Motor neuron (in vitro differentiated cells): ENCODE measurements around the gene LTBP4. TPM values are rescaled to one million over a fixed set of nuclear protein-coding genes. Genes with fewer than 3 reads are reported as not detected.
A peak's percentile ranks its signal among the peaks of the same experiment; 100 is the strongest.
"Not testable (repeated sequence)": the region's sequence is repeated elsewhere in the genome, so short reads cannot be mapped to it uniquely, and the experiment has no call there.

Experiments used
- ATAC-seq, 8 experiments: fragments of 200-7000 bp; cut with Tn5 transposase; replicated peaks in 6 of 8; 2 replicates each; pipeline ENCODE4 v1.8.0; 2021; ENCODE audit warnings: mild to moderate bottlenecking in 8 of 8, moderate library complexity in 8 of 8
- H3K27ac ChIP-seq, 2 donors: fragments of 250-450 bp; sonication (Bioruptor Pico); 2 replicates each; pipeline ENCODE4 v1.9.0; 2021; ENCODE audit warnings: antibody characterized with exemption in 2 of 2, mild to moderate bottlenecking in 2 of 2, moderate library complexity in 1 of 2
- H3K4me1 ChIP-seq, 2 donors: fragments of 250-450 bp; sonication (Bioruptor Pico); replicated peaks in 1 of 2; 2 replicates each; pipeline ENCODE4 v1.6.1; 2021; ENCODE audit warnings: antibody characterized with exemption in 2 of 2, mild to moderate bottlenecking in 2 of 2, moderate library complexity in 1 of 2
- H3K4me3 ChIP-seq, 5 donors: fragments of 250-450 bp; sonication (Bioruptor Pico); 2 replicates each; pipeline ENCODE4 v1.9.0; 2021; ENCODE audit warnings: antibody characterized with exemption in 5 of 5, mild to moderate bottlenecking in 5 of 5, moderate library complexity in 4 of 5
- WGBS, 10 experiments: fragments of 450-650 bp; shearing (Covaris generic); methylation state at CpG; one replicate each; pipeline ENCODE4 v1.0.0; 2022; 5-methylcytosine and 5-hydroxymethylcytosine counted together
- in situ Hi-C, 9 experiments: fragments of 400-800 bp; cut with MboI; loops; one replicate each; pipeline ENCODE4 v1.15.0; 2021; ENCODE audit warnings: low sequenced_read_pairs in 9 of 9, low pct_unique_long_range_greater_than_20kb in 2 of 9; ENCODE audit not compliant: unreplicated experiment in 9 of 9
- total RNA-seq, 8 experiments: library from RNA; unstranded; fragments of 300-600 nt; gene quantifications; 2 replicates each; pipeline versions ENCODE4 v1.2.3 to v1.2.4, GENCODE V29; 2022

The LTBP4 gene
- total RNA-seq, 8 experiments from 2014 or later = 1.8 to 52.8 (median 20.1) TPM

DNA sequence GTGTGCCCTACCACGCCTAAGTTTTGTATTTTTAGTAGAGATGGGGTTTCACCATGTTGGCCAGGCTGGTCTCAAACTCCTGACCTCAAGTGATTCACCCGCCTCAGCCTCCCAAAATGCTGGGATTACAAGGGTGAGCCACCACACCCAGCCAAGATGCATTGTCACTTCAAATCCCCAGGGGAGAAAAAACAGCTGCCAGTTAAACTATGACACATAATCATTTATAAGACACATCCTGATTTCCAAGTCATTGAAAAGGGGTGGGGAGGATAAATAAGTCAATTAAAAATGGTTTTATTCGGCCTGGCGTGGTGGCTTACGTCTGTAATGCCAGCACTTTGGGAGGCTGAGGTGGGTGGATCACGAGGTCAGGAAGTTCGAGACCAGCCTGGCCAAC lies 54.5 kb downstream of the LTBP4 start:
- H3K4me1 ChIP-seq, H3K27ac ChIP-seq, H3K4me3 ChIP-seq: not testable (repeated sequence)
- 11 to 83% (median 76%) methylated on average over 1 to 6 of the region's 7 CpGs; no CpG with 5 or more reads in 3 of the 10 experiments for WGBS, 10 experiments
- peak in 2 of 8 experiments; percentile 27 to 54 for ATAC-seq
- in situ Hi-C loops = loop anchor here in 6 of 9 experiments (25.0 kb wide), 2 partner anchors 157 to 607 kb away; partner anchors contain the start of gene HNRNPUL1 (in 5 of the 6)

DNA sequence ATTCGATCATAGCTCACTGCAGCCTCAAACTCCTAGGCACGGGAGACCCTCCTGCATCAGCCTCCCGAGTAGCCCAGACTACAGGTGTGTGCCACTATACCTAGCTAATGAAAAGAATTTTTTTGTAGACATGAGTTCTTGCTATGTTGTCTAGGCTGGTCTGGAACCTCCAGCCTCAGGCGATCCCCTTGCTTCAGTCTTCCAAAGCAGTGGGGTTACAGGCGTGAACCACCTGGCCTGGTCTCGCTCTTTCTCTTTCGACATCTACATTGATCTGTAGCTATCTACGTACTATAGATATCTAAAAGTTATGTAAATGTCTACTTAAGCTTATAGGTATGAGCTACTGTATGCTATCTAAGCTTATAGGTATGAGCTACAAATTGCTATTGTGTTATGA lies 56.9 kb downstream of the LTBP4 start:
- 61 to 100% (median 94%) methylated on average over 1 to 5 of the region's 8 CpGs; no CpG with 5 or more reads in 1 of the 10 experiments for WGBS, 10 experiments
- Histone ChIP-seq H3K27ac (no peak overlapping the region), H3K4me1 (no peaks in the 10 kb centered on the region), H3K4me3 (no peak overlapping the region)
- ATAC-seq = no peak
- in situ Hi-C loops = loop anchor here in 6 of 9 experiments (25.0 kb wide), 2 partner anchors 154 to 604 kb away; partner anchors contain the start of gene HNRNPUL1 (in 5 of the 6)

DNA sequence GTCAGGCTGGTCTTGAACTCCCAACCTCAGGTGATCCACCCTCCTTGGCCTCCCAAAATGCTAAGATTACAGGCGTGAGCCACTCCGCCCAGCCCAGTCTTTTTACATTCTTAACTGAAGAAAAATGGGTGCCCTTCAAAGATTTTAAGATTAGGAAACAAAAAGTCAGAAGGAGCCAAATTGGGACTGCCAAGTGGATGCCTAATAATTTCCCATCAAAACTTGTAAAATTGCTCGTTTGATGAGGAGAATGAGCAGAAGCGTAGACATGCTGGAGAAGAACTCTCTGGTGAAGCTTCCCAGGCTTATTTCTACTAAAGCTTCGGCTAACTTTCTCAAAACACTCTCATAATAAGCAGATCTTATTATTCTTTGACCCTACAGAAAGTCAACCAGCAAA lies 57.9 kb downstream of the LTBP4 start:
- in situ Hi-C loops = loop anchor here in 6 of 9 experiments (25.0 kb wide), 2 partner anchors 153 to 603 kb away; partner anchors contain the start of gene HNRNPUL1 (in 5 of the 6)
- H3K27ac ChIP-seq = no peak overlapping the region
- H3K4me1 ChIP-seq = peaks cover 4 to 7% of the 10 kb centered on the region in 2 donors
- WGBS, 10 experiments = 0 to 100% (median 84%) methylated on average over 1 to 5 of the region's 5 CpGs
- ATAC-seq = no peak
- no peak overlapping the region for H3K4me3 ChIP-seq

DNA sequence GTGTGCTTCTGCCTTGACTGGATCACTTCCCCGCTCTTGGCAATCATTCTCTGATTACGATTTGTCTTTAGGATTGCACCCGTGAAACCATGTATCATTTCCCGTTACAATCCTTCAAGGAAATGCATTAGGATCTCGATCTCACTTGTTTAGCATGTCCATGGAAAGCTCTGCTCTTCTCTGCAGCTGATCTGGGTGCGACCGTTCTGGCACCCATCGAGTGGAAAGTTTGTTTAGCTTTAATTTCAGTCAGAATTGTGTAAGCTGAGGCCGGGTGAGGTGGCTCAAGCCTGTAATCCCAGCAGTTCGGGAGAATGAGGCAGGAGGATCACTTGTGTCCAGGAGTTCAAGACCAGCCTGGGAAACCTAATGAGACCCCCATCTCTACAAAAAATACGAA lies 58.4 kb downstream of the LTBP4 start:
- 14 to 84% (median 70%) methylated on average over 3 to 11 of the region's 11 CpGs; no CpG with 5 or more reads in 3 of the 10 experiments for WGBS, 10 experiments
- Histone ChIP-seq H3K4me1 (peaks cover 4 to 7% of the 10 kb centered on the region in 2 donors), H3K4me3 (no peak overlapping the region), H3K27ac (no peak overlapping the region)
- in situ Hi-C loops = loop anchor here in 6 of 9 experiments (25.0 kb wide), 2 partner anchors 153 to 603 kb away; partner anchors contain the start of gene HNRNPUL1 (in 5 of the 6)
- no peak for ATAC-seq

DNA sequence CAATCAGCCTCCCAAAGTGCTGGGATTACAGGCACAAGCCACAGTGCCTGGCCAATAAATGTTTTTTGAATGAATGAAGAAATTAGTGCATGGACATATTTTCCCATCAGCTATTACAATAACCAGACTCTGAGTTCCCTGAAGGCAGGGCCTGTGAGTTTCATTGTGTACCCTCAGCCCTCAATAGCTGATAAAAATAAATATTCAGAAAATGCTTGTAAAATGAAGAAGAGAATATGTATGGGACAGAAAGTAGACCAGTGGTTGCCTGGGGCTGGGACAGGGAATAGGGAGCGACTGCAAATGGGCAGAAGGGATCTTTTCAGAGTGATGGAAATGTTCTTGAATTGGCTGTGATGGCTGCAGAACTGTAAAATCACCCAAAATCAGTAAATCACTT lies 60.4 kb downstream of the LTBP4 start:
- in situ Hi-C loops = loop anchor here in 6 of 9 experiments (25.0 kb wide), 2 partner anchors 151 to 601 kb away; partner anchors contain the start of gene HNRNPUL1 (in 5 of the 6)
- no peak overlapping the region for H3K4me3 ChIP-seq
- H3K27ac ChIP-seq = no peak overlapping the region
- H3K4me1 ChIP-seq = peaks cover 4 to 7% of the 10 kb centered on the region in 2 donors
- ATAC-seq = no peak
- 20 to 100% (median 67%) methylated on average over 1 of the region's 1 CpG; no CpG with 5 or more reads in 3 of the 10 experiments for WGBS, 10 experiments

DNA sequence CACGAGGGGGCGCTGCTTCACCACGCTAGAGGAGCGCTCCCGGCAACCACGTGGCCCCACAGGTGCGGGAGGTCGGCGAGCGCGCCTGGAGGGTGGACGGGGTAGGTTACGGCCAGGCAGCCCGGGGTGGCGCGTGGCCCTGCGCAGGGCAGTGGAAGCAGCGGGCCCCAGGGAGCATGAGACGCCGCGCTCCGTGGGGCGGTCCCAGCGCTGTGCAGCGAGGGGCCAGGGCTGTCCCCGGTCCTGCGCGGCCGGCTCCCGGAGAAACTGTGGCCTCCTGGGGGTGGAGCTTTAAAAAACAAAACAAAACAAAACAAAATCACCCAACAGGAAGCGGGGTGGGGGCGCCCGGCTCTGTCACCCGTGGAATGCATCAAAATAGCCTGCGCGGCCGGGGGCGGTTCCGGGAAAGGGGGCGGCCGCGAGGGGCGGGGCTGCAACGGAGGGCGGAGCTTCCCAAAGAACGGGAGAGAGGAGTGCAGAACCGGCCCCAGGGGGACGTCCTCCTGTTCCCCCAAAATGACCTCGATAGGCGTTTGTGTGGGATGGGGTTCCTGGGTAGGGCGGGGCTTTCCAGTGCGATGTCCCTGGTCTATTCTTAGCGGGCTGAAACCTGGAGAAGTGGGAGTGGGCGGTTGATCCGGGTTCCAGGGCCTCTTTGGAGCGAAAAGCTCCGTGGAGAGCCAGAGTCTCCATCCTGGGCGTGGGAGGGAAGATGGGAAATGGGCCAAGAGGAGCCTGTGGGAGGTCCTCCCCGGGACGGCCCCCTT lies 61.9 kb downstream of the LTBP4 start:
- peak overlapping the region; percentile 16 to 70 for H3K27ac ChIP-seq
- WGBS, 10 experiments = 0% methylated on average over 2 to 14 of the region's 60 CpGs; no CpG with 5 or more reads in 5 of the 10 experiments
- in situ Hi-C loops = loop anchor here in 6 of 9 experiments (25.0 kb wide), 2 partner anchors 149 to 599 kb away; partner anchors contain the start of gene HNRNPUL1 (in 5 of the 6)
- H3K4me3 ChIP-seq = peak overlapping the region; percentile 41 to 73 (median 55)
- ATAC-seq = peak; percentile 70 to 96 (median 92)
- H3K4me1 ChIP-seq = peaks cover 4 to 7% of the 10 kb centered on the region in 2 donors

DNA sequence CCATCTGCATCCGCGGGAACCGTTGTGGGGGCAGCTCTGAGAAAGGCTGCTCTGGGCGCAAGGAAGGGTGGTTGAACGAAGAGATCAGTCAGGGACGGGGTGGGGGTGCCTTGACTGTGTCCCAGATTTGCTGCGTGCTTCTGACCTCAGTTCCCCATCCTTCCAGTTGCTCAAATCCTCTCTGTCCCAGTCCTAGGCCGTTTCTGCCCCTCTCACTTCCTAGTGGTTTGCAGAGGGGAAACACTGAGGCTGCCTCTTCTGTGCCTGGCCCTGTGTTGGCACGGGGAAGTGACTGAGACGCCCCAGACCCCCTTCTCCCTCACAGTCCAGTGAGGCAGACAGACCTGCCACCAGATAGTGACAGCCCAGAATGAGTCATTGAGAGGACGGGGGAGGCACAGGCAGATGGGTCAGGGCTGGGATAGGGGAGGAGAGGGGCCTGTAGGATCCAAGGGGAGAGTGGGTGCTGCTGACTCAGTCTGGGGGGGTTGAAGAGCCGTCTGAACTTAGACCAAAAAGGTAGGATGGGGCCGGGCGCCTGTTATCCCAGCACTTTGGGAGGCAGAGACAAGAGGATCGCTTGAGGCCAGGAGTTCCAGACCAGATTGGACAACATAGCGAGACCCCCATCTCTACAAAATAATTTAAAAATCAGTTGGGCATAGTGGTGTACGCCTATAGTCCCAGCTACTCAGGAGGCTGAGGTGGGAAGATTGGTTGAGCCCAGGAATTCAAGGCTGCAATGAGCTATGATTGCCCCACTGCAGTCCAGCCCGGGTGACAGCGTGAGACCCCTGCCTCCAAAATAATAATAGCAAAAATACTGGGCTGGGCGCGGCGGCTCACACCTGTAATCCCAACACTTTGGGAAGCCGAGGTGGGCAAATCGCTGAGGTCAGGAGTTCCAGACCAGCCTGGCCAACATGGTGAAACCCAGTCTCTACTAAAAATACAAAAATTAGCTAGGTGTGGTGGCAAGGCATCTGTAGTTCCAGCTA lies 62.8 kb downstream of the LTBP4 start:
- in situ Hi-C loops = loop anchor here in 6 of 9 experiments (25.0 kb wide), 2 partner anchors 148 to 598 kb away; partner anchors contain the start of gene HNRNPUL1 (in 5 of the 6)
- 0 to 93% (median 74%) methylated on average over 2 to 11 of the region's 24 CpGs; no CpG with 5 or more reads in 4 of the 10 experiments for WGBS, 10 experiments
- peak overlapping the region; percentile 41 to 73 (median 55) for H3K4me3 ChIP-seq
- H3K4me1 ChIP-seq = peaks cover 4 to 7% of the 10 kb centered on the region in 2 donors
- H3K27ac ChIP-seq = peak overlapping the region; percentile 16 to 70
- peak; percentile 0 to 37 (median 26) for ATAC-seq

DNA sequence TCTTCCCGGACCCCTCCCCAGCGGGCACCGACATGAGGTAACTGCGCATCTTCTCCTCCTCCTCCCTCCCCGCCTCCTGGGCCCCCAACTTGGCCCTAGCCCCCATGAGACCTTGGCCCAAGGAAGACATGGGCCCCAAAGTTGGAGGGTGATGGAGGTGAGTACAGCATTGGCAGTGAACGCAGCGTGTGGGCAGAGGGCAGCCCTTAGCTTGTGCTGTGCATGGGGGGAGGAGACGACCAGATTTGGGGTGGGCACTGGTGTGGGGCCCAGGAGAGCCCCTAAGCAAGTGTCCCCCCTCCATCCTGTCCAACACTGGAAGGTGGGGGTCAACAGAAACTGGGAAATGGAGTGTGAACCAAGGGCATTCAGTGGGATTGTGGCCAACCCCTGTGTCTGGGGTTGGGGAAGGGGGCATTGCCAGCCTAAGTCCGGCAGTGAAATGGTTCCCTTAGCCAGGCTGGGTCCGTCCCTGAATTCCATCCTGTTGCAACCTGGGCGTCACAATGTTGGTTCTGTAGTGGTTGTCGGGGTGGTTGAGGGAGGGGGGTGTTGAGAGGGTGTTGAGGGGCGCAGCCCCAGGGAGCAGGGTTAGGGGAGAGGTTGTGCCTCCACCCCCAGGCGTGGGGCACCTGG lies 65.8 kb downstream of the LTBP4 start:
- in situ Hi-C loops = loop anchor here in 6 of 9 experiments (25.0 kb wide), 2 partner anchors 145 to 595 kb away; partner anchors contain the start of gene HNRNPUL1 (in 5 of the 6)
- Histone ChIP-seq H3K27ac (no peak overlapping the region), H3K4me1 (peaks cover 4 to 7% of the 10 kb centered on the region in 2 donors), H3K4me3 (no peak overlapping the region)
- no peak for ATAC-seq
- 95% methylated on average over 3 of the region's 14 CpGs; no CpG with 5 or more reads in 9 of the 10 experiments for WGBS, 10 experiments

DNA sequence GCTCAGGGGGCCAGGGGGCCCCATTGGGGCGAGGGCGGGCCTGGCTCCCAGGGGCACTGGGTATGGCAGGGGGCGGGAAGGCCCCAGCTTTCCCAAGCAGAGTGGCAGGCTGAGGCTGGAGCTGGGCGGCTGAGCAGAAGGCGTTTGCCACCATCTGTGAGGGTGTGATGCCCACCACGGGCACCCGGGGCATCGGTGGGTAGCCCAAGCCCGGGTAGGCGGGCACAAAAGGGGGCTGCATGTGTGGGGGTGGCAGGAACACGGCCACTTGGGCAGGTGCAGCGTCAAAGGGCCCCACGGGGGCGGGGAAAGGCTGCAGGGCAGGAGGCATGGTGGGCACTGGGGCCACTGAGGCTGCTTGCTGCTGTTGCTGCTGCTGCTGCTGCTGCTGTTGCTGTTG lies 66.4 kb downstream of the LTBP4 start:
- Histone ChIP-seq H3K4me1 (peaks cover 4 to 7% of the 10 kb centered on the region in 2 donors), H3K27ac (no peak overlapping the region), H3K4me3 (no peak overlapping the region)
- in situ Hi-C loops = loop anchor here in 6 of 9 experiments (25.0 kb wide), 2 partner anchors 145 to 595 kb away; partner anchors contain the start of gene HNRNPUL1 (in 5 of the 6)
- no peak for ATAC-seq
- no CpG with 5 or more reads among the region's 14 CpGs for WGBS, 10 experiments

DNA sequence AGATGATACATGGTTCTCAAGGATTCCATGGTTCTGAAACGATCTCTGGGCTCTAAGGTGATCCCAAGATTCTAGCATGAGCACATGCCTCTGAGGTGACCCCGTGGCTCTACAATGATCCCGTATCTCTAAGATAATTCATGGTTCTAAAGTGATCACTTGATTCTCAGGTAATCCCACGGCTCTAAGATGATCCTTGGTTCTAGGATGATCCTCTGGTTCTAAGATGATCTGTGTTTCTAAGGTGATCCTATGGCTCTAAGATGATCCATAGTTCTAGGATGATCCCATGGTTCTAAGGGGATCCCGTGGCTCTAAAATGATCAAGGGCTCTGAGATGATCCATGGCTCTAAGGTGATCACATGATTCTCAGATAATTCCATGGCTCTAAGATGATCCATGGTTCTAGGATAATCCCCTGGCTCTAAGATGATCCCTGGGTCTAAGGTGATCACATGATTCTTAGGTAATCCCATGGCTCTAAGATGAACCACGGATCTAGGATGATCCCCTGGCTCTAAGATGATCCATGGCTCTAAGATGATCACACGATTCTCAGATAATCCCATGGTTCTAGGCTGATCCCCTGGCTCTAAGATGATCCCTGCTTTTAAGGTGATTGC lies 67.9 kb downstream of the LTBP4 start:
- no peak for ATAC-seq
- Histone ChIP-seq H3K4me3 (no peak overlapping the region), H3K4me1 (peaks cover 0 to under 1% of the 10 kb centered on the region in 2 donors), H3K27ac (no peak overlapping the region)
- in situ Hi-C loops = loop anchor here in 6 of 9 experiments (25.0 kb wide), 2 partner anchors 143 to 593 kb away; partner anchors contain the start of gene HNRNPUL1 (in 5 of the 6)
- 72 to 100% (median 90%) methylated on average over 1 to 6 of the region's 7 CpGs for WGBS, 10 experiments

DNA sequence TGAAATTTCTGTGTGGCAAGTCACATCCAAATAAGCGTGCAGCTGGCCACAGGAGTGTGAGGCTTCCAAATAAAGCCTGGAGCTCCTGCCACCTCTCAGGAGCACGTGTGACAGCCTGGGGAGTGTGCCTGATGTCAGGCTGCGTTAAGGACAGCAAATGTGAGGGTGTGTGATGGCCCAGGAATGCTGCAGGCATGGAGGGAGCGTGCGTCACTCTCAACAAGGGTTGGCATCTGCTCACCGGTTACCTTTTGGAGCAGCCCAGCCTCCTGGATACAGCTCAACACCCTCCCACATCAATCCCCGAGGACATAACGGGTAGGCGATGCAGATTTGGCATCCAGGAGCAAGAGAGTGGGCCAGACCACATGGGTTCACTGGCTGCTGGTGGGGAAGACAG lies 70.2 kb downstream of the LTBP4 start:
- ATAC-seq = no peak
- H3K4me1 ChIP-seq = no peaks in the 10 kb centered on the region
- no peak overlapping the region for H3K27ac ChIP-seq
- H3K4me3 ChIP-seq = no peak overlapping the region
- in situ Hi-C loops = loop anchor here in 6 of 9 experiments (25.0 kb wide), 2 partner anchors 141 to 591 kb away; partner anchors contain the start of gene HNRNPUL1 (in 5 of the 6)
- 88 to 100% (median 100%) methylated on average over 2 to 6 of the region's 9 CpGs; no CpG with 5 or more reads in 7 of the 10 experiments for WGBS, 10 experiments
